NK-92 (cell line): Measurements from ENCODE around the gene EPHB2.
"Not testable (repeated sequence)": the region's sequence is repeated elsewhere in the genome, so short reads cannot be mapped to it uniquely, and the experiment has no call there.

Experiments
- DNase-seq: peaks from one replicate; lab custom pipeline; 2025; ENCODE audit not compliant: unreplicated experiment; lab: John Stamatoyannopoulos, UW

Gene EPHB2

GRCh38 chr1:22710701-22711049, at the start of gene EPHB2:
EPHB2 (plus strand) TSS chr1:22710839; CDS start chr1:22710983, 144 bp downstream.
- DNase-seq, result no peak

- DNase-seq, result no peak
Measured at GRCh38 chr1:22661880-22662279, 48.8 kb upstream of the EPHB2 start.

- no peak for DNase-seq
Measured at GRCh38 chr1:22662318-22662717, 48.3 kb upstream of the EPHB2 start.

DNA sequence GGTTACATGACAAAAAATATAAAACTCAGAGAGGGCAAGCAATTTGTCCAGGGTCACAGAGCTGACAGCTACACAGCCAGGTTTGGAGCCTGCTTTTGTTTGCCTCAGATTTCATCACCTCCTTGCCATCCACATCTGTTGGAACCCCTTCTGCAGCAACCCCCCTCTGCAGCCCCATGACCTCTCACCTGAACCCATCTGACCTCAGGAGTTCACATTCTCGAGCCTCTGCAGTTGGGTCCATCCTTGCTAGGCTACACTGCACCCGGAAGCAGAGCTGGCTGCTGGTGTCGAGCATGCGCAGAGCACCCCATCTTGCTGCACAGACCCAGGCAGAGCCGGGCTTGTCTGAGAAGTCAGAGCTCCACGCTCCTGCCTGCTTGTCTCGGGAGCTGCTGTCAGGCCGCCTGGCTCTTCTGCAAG, 47.6 kb upstream of the EPHB2 start:
- no peak for DNase-seq

- no peak for DNase-seq
Measured at GRCh38 chr1:22665752-22666151, 44.9 kb upstream of the EPHB2 start.

DNA sequence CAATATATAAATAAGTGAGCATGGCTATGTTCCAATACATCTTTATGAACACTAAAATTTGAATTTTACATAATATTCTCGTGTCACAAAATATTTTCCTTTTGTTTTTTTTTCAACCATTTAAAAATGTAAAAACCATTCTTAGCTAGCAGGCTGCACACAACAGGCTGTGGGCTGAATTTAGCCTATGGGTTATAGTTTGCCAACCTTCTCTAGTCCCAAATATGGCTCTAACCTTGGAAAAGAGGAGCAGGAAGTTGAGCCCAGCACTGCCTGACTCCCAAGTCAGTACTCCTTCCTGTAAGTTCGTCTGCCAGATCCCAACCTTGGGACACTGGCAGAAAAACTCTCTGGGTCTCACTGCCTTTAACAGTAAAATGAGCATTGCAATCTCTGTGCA, 44.2 kb upstream of the EPHB2 start:
- no peak for DNase-seq

GRCh38 chr1:22668840-22669239, 41.8 kb upstream of the EPHB2 start:
- not testable (repeated sequence) for DNase-seq

DNA sequence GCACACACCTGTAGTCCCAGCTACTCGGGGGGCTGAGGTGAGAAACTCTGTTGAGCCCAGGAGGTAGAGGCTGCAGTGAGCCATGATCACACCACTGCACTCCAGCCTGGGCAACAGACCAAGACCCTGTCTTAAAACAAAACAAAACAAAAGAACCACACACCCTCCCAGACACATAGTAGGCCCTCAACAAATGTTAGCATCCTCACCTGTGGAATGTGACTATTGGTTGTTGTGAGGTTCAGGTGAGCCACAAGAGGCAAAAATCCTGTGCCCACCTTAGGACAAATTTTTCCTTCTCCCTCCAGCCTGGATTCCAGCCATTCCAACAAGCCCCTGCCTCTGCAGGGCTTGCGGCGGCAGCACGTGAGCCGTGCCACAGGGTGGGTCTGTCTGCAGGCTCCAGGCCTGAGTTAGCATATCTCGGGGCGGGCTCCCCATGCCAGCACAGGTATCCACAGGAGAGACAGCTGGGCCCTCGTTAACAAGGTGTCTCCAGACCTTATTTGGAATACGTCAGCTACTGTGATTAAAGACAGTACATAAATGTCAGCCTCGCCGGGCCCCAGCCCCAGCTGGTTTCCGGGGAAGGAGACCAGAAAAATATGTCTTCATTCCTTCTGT, 40.2 kb upstream of the EPHB2 start:
- no peak for DNase-seq

GRCh38 chr1:22671999-22672398, 38.6 kb upstream of the EPHB2 start:
- DNase-seq, result no peak

GRCh38 chr1:22673486-22674409, 36.9 kb upstream of the EPHB2 start:
- DNase-seq, result no peak

GRCh38 chr1:22674410-22674749, 36.3 kb upstream of the EPHB2 start:
- no peak for DNase-seq

DNA sequence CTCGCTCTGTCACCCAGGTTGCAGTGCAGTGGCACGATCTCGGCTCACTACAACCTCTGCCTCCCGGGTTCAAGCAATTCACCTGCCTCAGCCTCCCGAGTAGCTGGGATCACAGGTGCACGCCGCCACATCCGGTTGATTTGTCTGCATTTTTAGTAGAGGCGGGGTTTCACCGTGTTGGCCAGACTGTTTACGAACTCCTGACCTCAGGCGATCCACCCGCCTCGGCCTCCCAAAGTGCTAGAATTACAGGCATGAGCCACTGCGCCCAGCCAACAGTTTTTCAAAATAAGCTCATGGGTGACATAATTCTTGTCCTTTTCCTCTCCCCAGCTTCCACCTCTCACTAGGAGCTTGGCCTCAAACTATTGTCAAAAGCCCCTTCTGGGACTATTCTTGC, 34.5 kb upstream of the EPHB2 start:
- DNase-seq, result not testable (repeated sequence)

DNA sequence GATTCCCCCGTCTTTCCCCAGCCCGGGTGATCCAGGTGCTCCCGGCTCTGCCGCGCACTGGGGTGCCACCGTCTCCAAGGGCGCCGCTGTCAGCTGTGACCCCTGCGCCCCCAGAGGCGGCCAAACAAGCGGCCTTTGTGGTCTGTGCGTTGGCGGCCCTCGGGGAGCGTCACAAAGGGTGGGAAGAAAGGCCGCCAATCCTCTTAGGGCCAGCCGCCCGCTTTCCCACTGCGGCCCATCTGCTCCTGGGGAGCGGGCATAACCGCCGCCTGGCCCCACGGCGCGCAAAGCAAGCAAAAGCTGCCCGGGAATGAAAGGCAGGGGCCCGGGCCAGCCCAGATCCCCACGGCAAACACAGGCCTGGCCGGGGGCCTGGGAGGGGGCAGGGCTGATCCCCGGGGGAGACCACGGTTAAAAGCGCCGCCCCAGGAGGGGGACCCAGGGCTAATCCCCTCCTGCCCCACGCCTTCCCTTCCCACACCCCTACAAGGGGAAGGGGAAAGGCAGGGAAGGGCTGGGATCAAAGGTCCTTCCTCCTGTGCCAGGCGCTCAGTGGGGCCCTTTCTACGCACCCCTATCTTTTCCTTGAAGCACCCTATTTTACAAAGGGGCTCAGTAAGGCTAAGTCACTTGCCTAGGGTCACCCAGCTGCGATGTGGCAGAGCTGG, 33.6 kb upstream of the EPHB2 start:
- DNase-seq, result no peak

GRCh38 chr1:22677931-22678896, 32.4 kb upstream of the EPHB2 start:
- DNase-seq, result no peak

- DNase-seq, result no peak
Measured at GRCh38 chr1:22680726-22681125, 29.9 kb upstream of the EPHB2 start.

DNA sequence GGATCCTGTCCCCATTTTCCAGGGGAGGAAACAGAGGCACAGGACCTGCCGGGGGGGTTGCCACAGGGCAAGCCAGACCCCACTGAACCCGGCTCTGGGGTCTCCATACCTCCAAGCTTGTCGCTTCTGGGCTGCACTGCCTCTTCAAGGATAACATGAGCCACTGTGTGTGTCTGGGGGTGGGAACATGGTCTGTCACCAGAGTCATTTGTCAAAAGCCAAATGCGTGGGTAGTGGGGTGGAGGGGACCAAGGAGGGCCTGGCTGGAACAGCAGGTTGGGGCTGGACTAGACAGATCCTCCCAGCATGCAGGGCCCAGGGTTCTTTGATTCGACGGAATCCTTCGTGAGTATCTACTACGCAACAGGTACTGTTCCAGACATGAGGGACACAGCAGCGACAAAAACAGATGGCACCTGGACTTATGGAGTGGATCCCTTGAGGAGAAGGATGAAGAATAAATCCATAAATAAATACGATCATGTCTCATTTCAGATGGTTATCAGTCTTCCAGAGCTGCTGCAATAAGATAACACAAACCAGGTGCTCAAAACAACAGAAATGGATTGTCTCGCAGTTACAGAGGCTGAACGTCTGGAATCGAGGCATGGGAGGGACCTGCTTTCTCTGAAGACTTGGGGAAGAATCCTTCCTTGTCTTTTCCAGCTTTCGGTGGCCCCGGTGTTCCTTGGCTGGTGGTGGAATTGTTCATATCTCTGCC, 28.9 kb upstream of the EPHB2 start:
- DNase-seq, result no peak

DNA sequence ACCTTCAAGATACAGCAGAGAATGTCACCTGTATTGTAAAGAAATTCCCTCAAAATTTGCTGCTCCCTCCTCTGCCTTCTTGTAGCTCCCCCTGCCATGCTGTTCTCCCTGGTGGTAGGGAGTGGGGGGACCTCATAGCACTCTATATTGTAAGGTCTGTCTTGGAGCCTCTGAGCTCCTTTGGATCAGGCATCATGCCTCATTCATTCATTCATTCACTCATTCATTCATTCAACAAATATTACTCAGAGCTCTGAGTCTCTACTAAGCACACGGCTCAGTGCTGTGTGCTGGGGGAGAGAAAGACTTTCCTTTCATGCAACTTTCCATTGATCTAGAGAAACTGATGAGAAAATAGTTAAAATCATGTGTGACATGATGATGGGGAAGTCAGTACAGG, 27.1 kb upstream of the EPHB2 start:
- no peak for DNase-seq

GRCh38 chr1:22685591-22686059, 25.0 kb upstream of the EPHB2 start:
- DNase-seq, result no peak

DNA sequence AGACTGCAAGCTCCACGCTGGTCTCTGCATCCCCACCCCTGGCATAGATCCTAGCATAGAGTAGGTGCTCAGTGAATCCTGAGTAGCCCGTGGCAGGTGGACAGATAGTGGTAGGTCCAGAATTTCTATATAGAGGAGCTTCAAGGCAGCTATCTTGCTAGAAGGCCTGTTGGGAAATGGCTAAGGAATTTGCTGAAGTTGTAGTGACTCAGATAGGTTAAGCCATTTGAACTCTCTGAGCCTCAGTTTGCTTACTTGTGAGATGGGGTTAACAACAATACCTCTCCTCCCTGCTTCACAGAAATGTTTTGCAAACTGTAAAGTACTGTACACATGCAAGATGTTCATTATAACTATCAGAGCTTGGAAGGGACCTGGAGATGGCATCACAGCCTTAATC, 23.4 kb upstream of the EPHB2 start:
- DNase-seq, result no peak

DNA sequence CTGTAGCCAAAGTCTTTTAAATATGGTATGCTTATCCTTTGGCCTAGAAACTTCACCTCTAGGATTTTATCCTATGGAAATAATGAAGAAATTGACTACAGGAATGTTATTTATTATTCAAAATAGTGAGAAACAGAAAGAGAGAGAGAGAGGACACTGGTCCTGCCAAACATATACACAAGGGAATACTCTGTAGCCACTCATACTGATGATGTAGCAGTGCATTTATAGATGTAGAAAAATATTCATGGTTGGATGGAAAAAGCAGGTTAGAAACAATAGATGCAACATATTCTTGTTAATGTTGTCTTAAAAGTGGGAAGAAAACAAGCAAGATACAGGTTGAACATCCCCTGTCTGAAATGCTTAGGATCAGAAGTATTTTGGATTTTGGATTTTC, 22.2 kb upstream of the EPHB2 start:
- DNase-seq, result no peak
